Dermis blood vessel endothelial cell (primary cell): Measurements from ENCODE around the gene GJA1. TPM values are rescaled to one million over a fixed set of nuclear protein-coding genes. Genes with fewer than 3 reads are reported as not detected.
"Not testable (repeated sequence)": the region's sequence is repeated elsewhere in the genome, so short reads cannot be mapped to it uniquely, and the experiment has no call there.

Experiments used
- DNase-seq: peaks from one replicate; pipeline ENCODE4 v3.0.0; 2010
- total RNA-seq: library from RNA; depleted of rRNA; stranded (reverse); fragments of >200 nt; gene quantifications from 2 replicates; pipeline ENCODE4 v1.2.3, GENCODE V29; 2014

Gene GJA1
- 482 and 745 TPM in 2 replicates for total RNA-seq

GRCh38 chr6:121435444-121436069 is at the start of gene GJA1:
GJA1 (plus strand) TSS chr6:121435646; CDS start chr6:121446848, 11,202 bp downstream.
- peak; percentile 94 for DNase-seq

DNA sequence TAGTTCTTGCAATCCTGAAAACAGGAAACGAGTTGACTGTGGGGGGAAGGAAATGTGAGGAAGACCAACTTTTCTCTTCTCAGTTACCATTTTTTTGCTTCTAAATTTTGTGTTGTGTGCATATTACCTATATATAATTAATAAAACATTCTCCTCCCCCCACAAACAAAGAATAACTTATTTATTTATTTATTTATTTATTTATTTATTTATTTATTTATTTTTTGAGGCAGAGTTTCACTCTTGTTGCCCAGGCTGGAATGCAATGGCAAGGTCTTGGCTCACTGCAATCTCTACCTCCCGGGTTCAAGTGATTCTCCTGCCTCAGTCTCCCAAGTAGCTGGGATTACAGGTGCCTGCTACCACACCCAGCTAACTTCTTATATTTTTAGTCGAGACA is 48.9 kb upstream of the GJA1 start:
- DNase-seq: not testable (repeated sequence)

DNA sequence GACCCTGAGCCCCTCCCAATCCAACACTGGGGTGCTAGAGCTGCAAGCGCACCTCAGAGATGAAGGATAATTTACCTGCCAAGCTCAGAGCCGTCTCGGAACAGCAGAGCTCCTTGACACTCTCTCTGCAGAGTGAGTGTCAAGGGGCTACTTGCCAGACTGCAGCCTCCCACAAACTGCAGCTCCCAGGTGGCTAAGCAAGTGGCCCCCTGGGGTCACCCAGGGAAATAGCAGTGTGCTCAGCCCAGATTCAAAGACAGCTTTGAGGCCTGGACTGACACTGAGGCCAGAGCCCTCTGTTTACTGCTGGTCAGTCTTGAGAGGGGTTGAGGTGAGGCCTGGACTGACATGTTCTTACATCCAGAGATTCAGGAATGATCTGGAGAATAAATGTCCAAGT is 46.0 kb upstream of the GJA1 start:
- DNase-seq: no peak

DNA sequence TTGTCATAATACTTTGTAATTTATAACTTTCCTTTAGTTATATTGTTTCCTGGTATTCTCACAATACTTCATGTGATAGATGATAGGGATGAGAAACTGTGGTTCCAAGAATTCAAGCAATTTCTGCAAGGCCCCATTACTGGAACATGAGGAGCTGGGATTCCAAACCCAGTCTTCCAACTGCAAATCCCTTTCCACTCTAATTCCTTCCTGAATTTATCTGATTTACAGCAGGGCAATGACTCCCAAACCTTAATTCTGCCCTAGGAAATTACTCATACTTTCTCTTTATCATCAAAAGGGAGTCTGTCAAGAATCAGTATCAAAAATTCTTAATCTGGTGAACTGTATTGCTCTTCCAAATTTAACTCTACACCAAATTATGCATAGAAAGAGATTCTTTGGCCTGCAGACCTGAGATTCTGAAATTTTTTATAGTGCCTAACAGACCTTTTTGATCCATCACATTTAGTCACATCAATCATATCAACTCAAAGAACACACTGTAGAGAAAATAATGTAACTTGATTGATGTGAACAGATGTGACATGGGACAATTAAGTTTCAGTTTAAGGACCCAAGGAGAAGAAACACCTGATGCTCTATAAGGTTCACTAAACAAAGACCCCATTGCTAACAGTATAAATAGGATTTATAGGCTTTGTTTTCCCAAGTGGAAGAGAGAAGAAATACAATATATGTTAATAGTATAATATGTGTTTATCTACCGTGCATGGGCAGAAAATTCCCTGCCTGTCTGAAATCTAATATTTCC is 41.5 kb upstream of the GJA1 start:
- no peak for DNase-seq

DNA sequence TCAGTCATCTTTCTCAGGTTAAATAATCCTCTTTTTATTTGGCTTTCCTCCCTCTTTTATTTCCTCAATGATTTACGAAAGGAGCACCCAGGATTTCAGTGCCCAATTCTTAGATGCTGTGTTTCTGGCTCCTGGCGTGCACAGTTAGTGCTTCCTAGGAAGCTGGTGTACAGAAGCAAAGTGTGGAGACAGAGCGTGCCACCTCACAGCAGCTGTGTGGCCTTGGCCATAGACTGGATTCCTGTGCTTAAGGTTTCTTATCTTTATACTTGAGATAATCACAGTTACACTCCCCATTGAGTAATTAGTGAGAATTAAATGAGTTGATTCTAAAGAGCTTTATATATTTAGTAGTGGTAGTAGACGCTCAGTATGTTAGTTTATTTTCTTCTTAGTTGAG is 39.7 kb upstream of the GJA1 start:
- DNase-seq: no peak

GRCh38 chr6:121397188-121397587 is 38.3 kb upstream of the GJA1 start:
- not testable (repeated sequence) for DNase-seq

DNA sequence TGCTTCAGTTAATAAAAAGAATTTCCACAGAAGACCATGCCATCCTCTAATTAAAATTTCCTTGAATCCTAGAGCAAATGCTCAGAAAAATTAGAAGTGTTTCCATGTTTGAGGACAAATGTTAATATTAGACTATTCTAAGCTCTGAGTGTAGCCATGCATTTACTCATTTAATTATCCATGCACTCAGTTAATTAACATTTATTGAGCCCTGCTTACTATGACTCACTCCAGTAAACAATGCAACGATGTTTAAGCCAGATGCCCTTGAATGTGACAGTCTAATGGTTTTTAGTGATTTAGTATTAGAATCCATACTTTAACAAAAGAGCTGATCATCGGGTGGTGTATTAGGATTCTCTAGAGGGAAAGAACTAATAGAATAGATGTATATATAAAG is 37.3 kb upstream of the GJA1 start:
- DNase-seq: no peak

DNA sequence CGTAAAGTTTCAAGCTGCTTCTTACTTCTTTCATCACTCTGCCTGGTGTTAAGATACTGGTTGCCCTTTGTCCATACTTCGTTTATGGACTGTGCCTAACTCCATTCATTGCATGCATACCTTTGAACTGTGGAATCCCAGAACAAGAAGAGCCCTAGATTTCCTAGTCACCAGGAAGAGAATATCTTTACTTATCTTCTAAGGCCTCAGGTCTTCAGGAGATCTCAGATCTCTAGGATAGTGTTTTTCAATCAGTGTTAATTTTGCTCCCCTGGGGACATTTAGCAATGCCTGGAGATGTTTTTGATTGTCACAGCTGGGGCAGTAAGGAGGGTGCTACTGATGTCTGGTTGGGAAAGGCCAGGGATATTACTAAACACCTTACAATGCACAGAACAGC is 35.5 kb upstream of the GJA1 start:
- DNase-seq: no peak

- no peak for DNase-seq
Observed at GRCh38 chr6:121403964-121404363, 31.5 kb upstream of the GJA1 start.

GRCh38 chr6:121405306-121405705 is 30.1 kb upstream of the GJA1 start:
- no peak for DNase-seq

DNA sequence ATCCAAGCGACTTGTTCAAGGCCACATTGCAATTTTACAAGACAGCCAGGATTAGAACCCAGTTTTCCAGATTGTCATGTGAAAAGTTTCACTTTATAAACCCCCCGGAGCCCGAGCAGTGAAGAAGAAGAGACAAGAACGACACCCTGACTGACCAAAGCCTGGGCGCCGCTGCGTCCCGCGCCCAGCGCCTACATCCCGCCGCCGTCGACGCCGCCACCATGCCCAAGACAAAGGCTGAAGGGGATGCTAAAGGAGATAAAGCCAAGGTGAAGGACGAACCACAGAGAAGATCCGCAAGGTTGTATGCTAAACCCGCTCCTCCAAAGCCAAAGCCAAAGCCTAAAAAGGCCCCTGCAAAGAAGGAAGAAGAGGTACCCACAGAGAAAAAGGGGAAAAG is 27.1 kb upstream of the GJA1 start:
- no peak for DNase-seq

DNA sequence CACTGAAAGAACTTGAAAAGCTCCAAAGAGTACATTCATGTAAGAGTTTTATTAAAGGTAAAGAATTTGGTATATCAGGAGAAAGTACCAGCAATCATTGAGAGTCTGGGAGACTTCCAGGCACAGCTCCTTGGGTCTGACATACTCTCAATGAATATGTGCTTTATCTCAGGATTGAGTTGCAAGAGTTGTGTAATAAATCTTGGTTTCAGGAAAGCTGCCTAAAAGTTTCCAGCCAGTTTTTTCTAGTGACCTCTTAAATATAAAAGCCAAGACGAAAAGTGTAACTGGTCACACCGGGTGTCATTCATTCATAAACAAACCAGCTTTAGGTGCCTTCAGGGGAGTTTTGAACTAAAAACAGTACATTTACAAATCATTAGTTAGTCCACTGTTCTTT is 21.6 kb upstream of the GJA1 start:
- DNase-seq: no peak

DNA sequence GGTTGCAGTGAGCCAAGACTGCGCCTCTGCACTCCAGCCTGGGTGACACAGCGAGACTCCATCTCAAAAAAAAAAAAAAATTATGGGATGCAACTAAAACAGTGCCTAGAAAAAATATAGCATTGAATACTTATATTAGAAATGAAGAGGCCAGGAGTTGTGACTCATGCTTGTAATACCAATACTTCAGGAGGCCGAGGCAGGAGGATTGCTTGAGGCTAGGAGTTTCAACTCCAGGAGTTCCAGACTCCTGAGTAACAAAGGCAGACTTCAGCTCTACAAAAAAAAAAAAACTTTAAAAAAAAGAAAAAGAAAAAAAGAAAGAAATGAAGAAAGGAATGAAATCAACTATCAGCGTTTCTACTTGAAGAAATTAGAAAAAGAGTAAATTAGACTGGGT is 17.1 kb upstream of the GJA1 start:
- no peak for DNase-seq

GRCh38 chr6:121426686-121427085 is 8.8 kb upstream of the GJA1 start:
- no peak for DNase-seq

- no peak for DNase-seq
Observed at GRCh38 chr6:121428872-121429756, 6.3 kb upstream of the GJA1 start.

- DNase-seq: peak; percentile 78
Observed at GRCh38 chr6:121430514-121431460, 4.7 kb upstream of the GJA1 start.

GRCh38 chr6:121431776-121432175 is 3.7 kb upstream of the GJA1 start:
- DNase-seq: not testable (repeated sequence)

- no peak for DNase-seq
Observed at GRCh38 chr6:121434037-121434770, 1.2 kb upstream of the GJA1 start.

DNA sequence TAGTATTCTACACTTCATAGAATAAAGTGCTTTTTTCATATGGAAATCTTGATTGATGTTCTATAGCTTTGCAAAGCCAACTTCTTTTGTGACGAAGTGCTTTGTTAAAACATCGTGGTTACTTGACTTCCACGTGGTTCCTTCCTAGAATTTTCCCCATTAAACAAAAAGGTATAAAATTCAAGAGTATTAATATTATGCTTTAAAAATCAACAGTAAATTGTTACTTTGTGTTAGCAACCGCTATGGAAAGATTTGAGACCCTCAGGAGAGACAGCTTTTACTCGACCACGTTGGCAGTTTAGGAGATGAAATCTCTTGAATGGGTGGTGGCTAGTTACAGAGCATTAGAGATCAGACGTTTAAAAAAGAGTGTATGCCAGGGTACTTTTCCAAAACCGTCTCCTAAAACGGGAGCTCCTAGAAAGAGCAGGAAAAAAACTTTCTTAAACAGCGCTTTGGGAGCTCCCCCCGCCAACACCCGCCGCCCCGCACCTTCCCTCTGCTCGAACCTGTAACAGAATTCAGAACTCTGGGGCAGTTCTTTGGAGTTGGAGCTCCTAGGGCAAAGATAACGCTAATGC is 920 bp downstream of the GJA1 start:
- peak; percentile 34 for DNase-seq

GRCh38 chr6:121436960-121437850 is 1.8 kb downstream of the GJA1 start:
- peak; percentile 82 for DNase-seq
